Gastrocnemius medialis (tissue), 4 donors: ENCODE measurements around the gene FGD4.

Experiments
- POLR2A ChIP-seq, 2 donors: fragments of 450-650 bp; IDR thresholded peaks; one replicate each; pipeline ENCODE4 v1.6.1; 2017; ENCODE audit warnings: antibody characterized with exemption in 2 of 2, mild to moderate bottlenecking in 2 of 2, moderate library complexity in 2 of 2
- TF ChIP-seq, protein P1 (sequence below), 5 experiments: fragments of 450-650 bp in 3 of 5; fragments of 200-600 bp in 2 of 5; sonication (generic) in 2 of 5; IDR thresholded peaks in 4 of 5; conservative IDR thresholded peaks in 1 of 5; 1 replicate in 4 of 5; 2 replicates in 1 of 5; pipeline ENCODE4 v1.5.1; 2016 to 2019; ENCODE audit warnings: antibody characterized with exemption in 5 of 5, mild to moderate bottlenecking in 3 of 5, moderate library complexity in 3 of 5

DNA sequence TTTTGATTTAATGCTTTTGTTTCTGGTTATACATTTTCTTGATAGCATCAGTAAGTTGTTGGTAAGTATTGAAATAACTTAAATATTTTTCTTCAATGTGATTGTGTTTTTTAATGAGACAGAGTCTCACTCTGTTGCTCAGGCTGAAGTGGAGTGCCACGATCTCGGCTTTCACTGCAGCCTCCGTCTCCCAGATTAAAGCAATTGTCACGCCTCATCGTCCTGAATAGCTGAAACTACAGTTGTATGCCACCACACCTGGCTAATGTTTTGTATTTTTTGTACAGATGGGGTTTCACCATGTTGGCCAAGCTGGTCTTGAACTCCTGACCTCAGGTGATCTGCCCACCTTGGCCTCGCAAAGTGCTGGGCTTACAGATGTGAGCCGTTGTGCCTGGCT is 78.8 kb downstream of the FGD4 start:
- TF ChIP-seq, protein P1, sequence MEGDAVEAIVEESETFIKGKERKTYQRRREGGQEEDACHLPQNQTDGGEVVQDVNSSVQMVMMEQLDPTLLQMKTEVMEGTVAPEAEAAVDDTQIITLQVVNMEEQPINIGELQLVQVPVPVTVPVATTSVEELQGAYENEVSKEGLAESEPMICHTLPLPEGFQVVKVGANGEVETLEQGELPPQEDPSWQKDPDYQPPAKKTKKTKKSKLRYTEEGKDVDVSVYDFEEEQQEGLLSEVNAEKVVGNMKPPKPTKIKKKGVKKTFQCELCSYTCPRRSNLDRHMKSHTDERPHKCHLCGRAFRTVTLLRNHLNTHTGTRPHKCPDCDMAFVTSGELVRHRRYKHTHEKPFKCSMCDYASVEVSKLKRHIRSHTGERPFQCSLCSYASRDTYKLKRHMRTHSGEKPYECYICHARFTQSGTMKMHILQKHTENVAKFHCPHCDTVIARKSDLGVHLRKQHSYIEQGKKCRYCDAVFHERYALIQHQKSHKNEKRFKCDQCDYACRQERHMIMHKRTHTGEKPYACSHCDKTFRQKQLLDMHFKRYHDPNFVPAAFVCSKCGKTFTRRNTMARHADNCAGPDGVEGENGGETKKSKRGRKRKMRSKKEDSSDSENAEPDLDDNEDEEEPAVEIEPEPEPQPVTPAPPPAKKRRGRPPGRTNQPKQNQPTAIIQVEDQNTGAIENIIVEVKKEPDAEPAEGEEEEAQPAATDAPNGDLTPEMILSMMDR (IDR thresholded peaks at IDR 0.05 in 4 of 5, conservative IDR thresholded peaks at IDR 0.05 in 1 of 5) = no peak
- TF ChIP-seq POLR2A (IDR thresholded peaks at IDR 0.05) = no peak
